ENCODE data around the gene EPHB1.
"Not testable (repeated sequence)": the region's sequence is repeated elsewhere in the genome, so short reads cannot be mapped to it uniquely, and the experiment has no call there.

The EPHB1 gene

DNA sequence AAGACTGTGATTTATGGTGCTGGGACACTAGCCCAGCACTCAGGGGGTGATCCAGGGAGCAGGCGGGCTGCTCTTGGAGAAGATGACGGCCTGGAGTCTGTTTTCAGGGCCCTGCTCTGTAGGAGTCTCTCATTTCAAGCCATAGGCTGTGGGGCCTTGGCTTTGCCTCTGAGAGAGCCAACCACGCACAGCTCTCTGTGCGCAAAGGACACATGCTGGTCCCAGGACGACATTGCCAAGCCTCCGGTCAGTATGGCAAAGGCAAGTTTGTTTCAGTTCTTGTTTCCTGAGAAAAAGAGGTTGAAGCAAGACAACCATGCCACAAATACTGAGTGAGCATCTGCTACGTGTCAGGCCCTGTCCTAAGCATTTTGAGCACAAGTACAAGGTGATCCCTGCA, 197.1 kb downstream of the EPHB1 start:
- in situ Hi-C loops (cut with HindIII; ENCODE audit: low pct_ligation_motif_present, low sequenced_read_pairs): no loop called here
- Histone ChIP-seq H3K27ac (no peak overlapping the region), H3K36me3 (replicated peaks) (no peaks in the 10 kb centered on the region), H3K27me3 (replicated peaks) (no peaks in the 10 kb centered on the region), H3K4me3 (ENCODE audit: low read depth, low read length) (no peak overlapping the region)
- TF ChIP-seq, protein P1, sequence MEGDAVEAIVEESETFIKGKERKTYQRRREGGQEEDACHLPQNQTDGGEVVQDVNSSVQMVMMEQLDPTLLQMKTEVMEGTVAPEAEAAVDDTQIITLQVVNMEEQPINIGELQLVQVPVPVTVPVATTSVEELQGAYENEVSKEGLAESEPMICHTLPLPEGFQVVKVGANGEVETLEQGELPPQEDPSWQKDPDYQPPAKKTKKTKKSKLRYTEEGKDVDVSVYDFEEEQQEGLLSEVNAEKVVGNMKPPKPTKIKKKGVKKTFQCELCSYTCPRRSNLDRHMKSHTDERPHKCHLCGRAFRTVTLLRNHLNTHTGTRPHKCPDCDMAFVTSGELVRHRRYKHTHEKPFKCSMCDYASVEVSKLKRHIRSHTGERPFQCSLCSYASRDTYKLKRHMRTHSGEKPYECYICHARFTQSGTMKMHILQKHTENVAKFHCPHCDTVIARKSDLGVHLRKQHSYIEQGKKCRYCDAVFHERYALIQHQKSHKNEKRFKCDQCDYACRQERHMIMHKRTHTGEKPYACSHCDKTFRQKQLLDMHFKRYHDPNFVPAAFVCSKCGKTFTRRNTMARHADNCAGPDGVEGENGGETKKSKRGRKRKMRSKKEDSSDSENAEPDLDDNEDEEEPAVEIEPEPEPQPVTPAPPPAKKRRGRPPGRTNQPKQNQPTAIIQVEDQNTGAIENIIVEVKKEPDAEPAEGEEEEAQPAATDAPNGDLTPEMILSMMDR (IDR thresholded peaks at IDR 0.05; ENCODE audit: low read depth, low read length, missing control alignments): no peak
- no peak for DNase-seq

DNA sequence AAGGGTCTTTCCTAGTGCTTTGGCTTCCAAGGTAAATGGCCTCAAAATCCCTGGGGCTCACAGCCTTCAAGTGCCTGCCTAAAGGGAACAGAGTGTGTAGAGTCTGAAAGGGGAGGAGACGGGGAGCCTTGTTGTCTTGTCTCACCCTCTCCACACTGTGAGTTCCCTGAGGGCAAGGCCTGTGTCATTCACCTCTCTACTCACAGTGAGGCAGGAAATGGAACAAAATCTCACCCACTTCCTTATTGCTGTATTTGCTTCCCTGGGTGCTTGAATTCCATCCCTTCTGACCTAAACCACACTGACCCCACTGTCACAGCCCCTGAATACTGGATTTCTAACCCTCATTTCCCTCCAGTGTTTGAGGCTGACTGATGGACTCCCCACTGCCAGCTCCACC, 197.5 kb downstream of the EPHB1 start:
- in situ Hi-C loops (cut with HindIII; ENCODE audit: low pct_ligation_motif_present, low sequenced_read_pairs): no loop called here
- no peak overlapping the region for H3K27ac ChIP-seq
- TF ChIP-seq, protein P1 (IDR thresholded peaks at IDR 0.05; ENCODE audit: low read depth, low read length, missing control alignments): no peak
- H3K27me3 ChIP-seq (replicated peaks): no peaks in the 10 kb centered on the region
- no peaks in the 10 kb centered on the region for H3K36me3 ChIP-seq (replicated peaks)
- no peak for DNase-seq
- no peak overlapping the region for H3K4me3 ChIP-seq (ENCODE audit: low read depth, low read length)

DNA sequence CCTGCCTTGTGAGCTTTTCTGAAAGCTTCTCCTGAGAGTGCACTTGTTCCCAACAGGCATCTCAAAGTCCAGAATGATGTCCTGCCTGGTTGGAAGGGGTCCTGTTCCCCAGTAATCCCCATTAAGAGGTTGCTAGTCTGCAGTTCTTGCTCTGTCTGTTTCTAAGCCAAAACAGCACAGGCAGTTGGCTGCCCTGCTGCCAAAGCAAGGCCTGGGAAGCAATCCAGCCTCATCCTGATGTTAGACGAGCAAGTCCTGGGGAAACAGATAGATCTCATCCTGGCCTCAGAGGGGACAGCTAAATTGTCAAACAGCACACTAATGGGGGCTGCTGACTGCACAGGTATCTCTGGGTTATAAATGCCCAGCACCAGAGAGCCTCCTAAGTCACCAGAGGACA, 198.0 kb downstream of the EPHB1 start:
- in situ Hi-C loops (cut with HindIII; ENCODE audit: low pct_ligation_motif_present, low sequenced_read_pairs): no loop called here
- Histone ChIP-seq H3K4me3 (ENCODE audit: low read depth, low read length) (no peak overlapping the region), H3K36me3 (replicated peaks) (no peaks in the 10 kb centered on the region), H3K27me3 (replicated peaks) (no peaks in the 10 kb centered on the region), H3K27ac (no peak overlapping the region)
- TF ChIP-seq, protein P1 (IDR thresholded peaks at IDR 0.05; ENCODE audit: low read depth, low read length, missing control alignments): no peak
- DNase-seq: no peak

DNA sequence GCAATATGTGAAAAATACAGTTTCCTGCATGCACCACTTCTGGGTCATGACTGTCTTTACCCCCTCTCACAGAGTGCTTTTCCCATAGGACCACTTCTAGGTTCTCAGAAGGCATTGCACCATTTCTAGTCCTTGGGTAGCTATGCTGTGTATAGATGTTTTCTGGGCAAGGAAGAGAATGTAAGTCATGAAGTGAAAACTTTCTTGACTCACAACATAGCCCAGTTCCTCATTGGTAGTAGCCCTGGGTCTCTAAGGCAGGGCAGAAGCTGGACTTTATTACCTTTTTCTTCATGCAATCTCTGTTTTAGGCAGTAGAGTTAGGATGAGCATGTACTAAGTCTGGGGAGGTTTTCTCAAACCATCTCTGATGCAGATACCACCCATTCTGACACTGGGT, 203.1 kb downstream of the EPHB1 start:
- no peaks in the 10 kb centered on the region for H3K27me3 ChIP-seq (replicated peaks)
- in situ Hi-C loops (cut with HindIII; ENCODE audit: low pct_ligation_motif_present, low sequenced_read_pairs): no loop called here
- H3K27ac ChIP-seq: no peak overlapping the region
- H3K4me3 ChIP-seq (ENCODE audit: low read depth, low read length): no peak overlapping the region
- TF ChIP-seq, protein P1 (IDR thresholded peaks at IDR 0.05; ENCODE audit: low read depth, low read length, missing control alignments): no peak
- no peaks in the 10 kb centered on the region for H3K36me3 ChIP-seq (replicated peaks)
- no peak for DNase-seq

DNA sequence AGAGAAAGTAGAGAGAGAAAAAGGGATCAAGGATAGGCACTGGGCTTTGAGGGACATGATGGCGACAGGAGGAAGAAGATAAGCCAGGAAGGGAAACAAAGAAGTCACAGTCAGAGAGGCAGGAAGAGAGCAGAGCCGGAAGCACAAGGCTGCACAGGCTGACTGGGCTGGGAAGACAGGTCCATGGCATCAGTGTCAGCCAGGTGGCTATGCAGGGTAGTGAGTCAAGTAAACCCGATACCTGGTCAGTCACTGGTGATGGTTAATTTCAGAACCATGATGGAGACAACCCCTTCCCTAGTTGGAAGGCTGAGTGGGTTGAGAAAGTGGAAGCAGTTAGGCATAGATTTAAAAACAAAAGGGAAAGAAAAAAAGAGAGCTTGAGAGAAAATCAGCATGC, 203.8 kb downstream of the EPHB1 start:
- H3K4me3 ChIP-seq (ENCODE audit: low read depth, low read length): no peak overlapping the region
- H3K36me3 ChIP-seq (replicated peaks): no peaks in the 10 kb centered on the region
- DNase-seq: no peak
- TF ChIP-seq, protein P1 (IDR thresholded peaks at IDR 0.05; ENCODE audit: low read depth, low read length, missing control alignments): no peak
- no peak overlapping the region for H3K27ac ChIP-seq
- in situ Hi-C loops (cut with HindIII; ENCODE audit: low pct_ligation_motif_present, low sequenced_read_pairs): no loop called here
- no peaks in the 10 kb centered on the region for H3K27me3 ChIP-seq (replicated peaks)

DNA sequence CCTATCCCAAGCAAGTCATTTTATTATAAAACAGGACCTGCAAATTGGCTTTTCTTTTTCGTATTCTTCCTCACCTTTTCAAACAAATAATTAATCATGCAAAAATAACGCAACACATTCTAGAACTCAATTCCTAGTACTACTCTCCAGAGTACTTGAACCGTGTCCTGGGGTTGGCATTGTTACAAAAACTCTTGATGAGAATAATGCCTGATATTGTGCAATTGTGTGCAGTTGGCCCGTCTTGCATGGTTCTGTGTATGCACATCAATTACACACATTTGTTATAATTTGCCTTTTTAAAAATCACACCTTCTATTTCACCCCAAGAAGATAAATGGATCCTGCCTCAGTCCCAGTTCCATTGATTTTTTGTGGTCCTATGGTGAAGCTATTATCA, 205.4 kb downstream of the EPHB1 start:
- no peak for DNase-seq
- TF ChIP-seq, protein P1 (IDR thresholded peaks at IDR 0.05; ENCODE audit: low read depth, low read length, missing control alignments): no peak
- in situ Hi-C loops (cut with HindIII; ENCODE audit: low pct_ligation_motif_present, low sequenced_read_pairs): no loop called here
- no peak overlapping the region for H3K27ac ChIP-seq
- H3K27me3 ChIP-seq (replicated peaks): no peaks in the 10 kb centered on the region
- H3K4me3 ChIP-seq (ENCODE audit: low read depth, low read length): no peak overlapping the region
- no peaks in the 10 kb centered on the region for H3K36me3 ChIP-seq (replicated peaks)

DNA sequence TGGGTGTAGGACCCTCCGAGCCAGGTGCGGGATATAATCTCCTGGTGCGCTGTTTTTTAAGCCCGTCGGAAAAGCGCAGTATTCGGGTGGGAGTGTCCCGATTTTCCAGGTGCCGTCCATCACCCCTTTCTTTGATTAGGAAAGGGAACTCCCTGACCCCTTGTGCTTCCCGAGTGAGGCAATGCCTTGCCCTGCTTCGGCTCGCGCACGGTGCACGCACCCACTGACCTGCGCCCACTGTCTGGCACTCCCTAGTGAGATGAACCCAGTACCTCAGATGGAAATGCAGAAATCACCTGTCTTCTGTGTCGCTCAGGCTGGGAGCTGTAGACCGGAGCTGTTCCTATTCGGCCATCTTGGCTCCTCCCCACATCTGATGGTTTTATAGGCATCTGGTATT, 210.6 kb downstream of the EPHB1 start:
- H3K27ac ChIP-seq; H3K4me3 ChIP-seq (ENCODE audit: low read depth, low read length); in situ Hi-C loops (cut with HindIII; ENCODE audit: low pct_ligation_motif_present, low sequenced_read_pairs); DNase-seq; H3K36me3 ChIP-seq (replicated peaks); H3K27me3 ChIP-seq (replicated peaks): not testable (repeated sequence)

Measured in brain microvascular endothelial cell (primary cell).